HG03457 (cell line): Measurements from ENCODE around the gene MAFF.

Experiments
- ATAC-seq: cut with Tn5 transposase; IDR thresholded peaks from one replicate; pipeline ENCODE4 v1.9.1; 2021; ENCODE audit warnings: moderate number of reproducible peaks; ENCODE audit not compliant: unreplicated experiment

The MAFF gene

DNA sequence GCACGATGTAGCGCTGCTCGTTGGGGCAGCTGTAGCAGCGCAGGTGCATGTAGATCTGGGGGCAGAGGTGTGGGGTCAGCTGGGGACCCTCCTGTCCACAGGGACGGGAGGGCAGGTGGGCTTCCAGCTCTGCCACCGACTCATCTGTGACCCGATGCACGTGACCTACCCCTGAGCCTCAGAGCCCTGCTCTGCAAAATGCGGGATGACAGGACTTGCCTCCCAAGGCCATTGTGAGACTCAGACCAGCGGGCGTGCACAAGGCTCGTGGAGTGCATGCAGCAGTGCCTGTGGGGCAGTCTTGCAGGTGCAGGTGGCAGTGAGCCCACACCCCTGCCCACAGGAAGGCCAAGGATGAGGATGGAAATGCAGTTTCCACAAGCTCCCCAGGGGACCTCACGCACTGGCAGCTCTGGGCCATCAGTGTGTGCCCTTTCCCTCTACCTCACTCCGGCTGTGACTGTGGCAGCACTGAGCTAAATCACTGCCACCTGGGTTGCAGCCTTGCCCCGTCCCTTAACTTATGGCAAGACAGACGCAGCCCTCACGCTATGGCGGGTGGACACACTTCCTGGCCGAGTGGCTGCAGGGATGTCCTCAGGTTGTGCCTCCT is 44.4 kb downstream of the MAFF start:
- ATAC-seq, result no peak

- ATAC-seq, result no peak
Observed at GRCh38 chr22:38246692-38247091, 44.9 kb downstream of the MAFF start.

- no peak for ATAC-seq
Observed at GRCh38 chr22:38247713-38248112, 45.9 kb downstream of the MAFF start.

GRCh38 chr22:38248280-38248679 is 46.5 kb downstream of the MAFF start:
- no peak for ATAC-seq

DNA sequence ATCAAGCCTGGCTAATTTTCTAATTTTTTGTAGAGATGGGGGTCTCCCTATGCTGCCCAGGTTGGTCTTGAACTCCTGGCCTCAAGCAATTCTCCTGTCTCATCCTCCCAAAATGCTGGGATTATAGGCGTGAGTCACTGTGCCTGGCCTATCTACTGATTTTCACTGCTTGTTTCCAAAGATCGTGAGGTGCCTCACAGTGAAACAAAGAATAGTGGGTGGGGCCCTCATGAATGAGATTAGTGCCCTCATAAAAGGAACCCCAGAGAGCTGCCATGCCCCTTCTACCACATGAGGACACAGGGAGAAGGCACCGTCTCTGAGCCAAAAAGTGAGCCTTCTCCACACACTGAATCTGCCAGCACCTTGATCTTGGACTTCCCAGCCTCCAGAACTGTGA is 47.5 kb downstream of the MAFF start:
- ATAC-seq, result no peak

- ATAC-seq, result no peak
Observed at GRCh38 chr22:38249803-38250642, 48.2 kb downstream of the MAFF start.

- no peak for ATAC-seq
Observed at GRCh38 chr22:38250643-38251340, 49.0 kb downstream of the MAFF start.

DNA sequence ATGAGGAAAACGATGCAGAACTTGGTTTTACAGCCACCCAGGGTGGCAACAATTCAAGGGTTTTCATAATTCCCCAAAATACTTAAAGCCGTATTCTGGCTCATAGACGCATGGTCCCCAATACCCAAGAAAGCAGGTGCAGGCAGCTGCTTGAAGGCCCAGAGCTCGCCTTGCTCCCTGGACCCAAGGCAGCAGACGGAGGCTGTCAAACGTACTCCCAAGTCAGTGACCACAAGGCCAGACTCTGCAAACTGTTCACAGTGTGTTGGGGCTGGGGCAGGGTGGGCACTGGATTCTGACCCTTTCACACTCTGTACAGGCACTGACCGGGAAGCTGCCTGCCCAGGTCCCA is 49.5 kb downstream of the MAFF start:
- no peak for ATAC-seq

GRCh38 chr22:38255697-38256096 is 53.9 kb downstream of the MAFF start:
- no peak for ATAC-seq

GRCh38 chr22:38257181-38257580 is 55.4 kb downstream of the MAFF start:
- ATAC-seq, result no peak

DNA sequence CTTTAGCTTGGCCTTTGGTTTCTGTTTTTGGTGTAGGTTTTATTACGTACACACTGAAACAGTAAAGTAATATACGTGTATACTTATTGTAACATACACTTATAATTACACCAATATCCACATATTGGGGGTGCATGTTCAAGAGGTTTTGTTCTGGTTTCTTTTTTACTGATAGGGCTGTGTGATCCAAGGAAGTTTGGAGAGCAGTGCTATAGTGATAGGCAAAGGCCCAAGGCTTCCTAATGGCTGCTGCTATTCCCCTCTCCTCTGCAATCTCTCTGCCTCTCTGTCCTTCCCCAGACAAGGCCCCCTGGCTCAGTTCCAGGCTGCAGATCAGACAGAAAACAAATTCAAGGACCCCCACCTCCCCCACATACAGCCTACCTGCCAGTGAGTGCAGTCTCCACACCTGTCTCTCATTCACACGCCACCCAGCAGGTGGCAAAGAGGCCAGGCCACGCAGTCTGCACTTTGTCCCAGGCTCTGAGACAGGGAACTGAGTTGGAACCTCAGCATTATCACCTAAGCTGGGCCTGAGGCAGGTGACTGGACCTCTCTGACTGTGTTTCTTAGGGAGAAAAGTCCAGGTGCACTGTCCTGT is 56.0 kb downstream of the MAFF start:
- ATAC-seq, result no peak

DNA sequence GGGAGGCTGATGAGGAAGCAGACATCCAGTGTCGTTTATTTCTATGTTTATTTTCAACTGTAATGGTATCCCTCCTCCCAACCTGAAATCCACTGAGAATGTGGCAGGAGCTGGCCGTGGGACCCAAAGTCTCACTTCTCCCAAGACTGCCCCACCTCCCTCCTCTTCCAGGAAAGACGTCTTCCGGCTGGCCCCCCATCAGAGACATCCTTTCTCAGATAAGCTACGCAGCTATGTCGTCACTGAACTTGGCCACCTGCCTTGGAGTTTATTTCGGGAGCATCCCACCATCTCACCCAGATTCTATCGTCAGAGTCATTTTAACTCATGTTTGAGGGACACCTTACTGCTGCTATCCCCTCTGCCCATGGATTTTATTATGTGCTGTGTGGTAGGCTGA is 57.1 kb downstream of the MAFF start:
- ATAC-seq, result no peak

DNA sequence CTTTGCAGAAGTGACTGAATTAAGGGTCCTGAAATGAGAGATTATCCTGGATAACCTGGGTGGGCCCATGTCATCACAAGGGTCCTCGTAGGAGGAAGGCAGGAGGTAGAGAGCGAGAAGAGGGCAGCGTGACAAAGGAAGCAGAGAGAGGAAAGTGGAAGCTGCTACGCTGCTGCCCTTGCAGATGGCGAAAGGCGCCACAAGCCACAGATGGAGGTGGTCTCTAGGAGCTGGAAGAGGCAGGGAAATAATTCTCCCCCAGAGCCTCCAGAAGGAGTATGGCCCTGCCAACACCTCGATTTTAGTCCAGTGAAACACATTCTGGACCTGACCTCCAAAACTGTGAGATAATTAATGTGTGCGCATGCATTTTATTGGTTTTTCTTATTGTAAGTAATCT is 57.6 kb downstream of the MAFF start:
- ATAC-seq, result no peak

GRCh38 chr22:38260761-38261681 is 59.2 kb downstream of the MAFF start:
- ATAC-seq, result peak; percentile 8

GRCh38 chr22:38262051-38262795 is 60.4 kb downstream of the MAFF start:
- ATAC-seq, result no peak

DNA sequence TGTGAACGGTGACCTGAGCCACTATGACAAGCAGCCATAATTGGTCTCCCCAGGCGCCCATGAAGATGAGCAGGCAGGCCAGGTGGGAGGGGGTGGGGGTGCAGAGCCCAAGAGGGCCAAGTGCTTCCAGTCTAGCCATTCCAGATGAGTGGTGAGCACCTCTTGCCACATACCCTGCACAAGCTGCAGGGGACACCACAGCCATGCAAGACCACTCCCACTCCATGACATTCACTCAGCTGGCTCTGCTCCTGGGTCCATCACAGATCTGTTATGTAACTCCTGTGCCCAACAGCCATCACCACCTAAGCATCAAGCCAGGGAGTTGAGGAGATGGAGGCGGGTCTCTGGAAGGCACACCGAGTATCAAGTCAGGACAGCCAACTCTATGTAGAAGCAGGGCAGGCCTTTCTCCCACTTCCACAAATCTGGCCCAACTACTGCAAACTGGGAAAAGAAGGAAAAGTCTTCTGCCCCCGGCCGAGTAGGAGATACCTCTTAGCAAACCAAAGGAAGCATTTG is 62.6 kb downstream of the MAFF start:
- ATAC-seq, result no peak
